Activated T-helper 1 cell treated with anti-CD3 and anti-CD28 coated beads, Interleukin-12 subunit alpha, Interleukin-12 subunit beta, Interleukin-2, Interleukin-4 antibody, amounts not matched to agents 30 ng/mL and 10 ng/mL and 1 ng/mL, durations not matched to agents 14 hours and 24 hours and 36 hours (primary cell): Measurements from ENCODE around the gene PLA2G4D. TPM values are rescaled to one million over a fixed set of nuclear protein-coding genes. Genes with fewer than 3 reads are reported as not detected.

Experiments used
- DNase-seq: peaks from one replicate; pipeline ENCODE4 v3.0.0; 2021; ENCODE audit warnings: low spot score
- H3K27ac Mint-ChIP-seq: one replicate; pipeline ENCODE4 v1.8.0; 2021; ENCODE audit warnings: mild to moderate bottlenecking, mixed read lengths
- H3K27me3 Mint-ChIP-seq: one replicate; pipeline ENCODE4 v1.8.0; 2022; ENCODE audit warnings: mild to moderate bottlenecking, moderate library complexity, mixed read lengths; ENCODE audit not compliant: insufficient read depth
- H3K36me3 Mint-ChIP-seq: one replicate; pipeline ENCODE4 v1.8.0; 2021; ENCODE audit warnings: low read depth, mixed read lengths
- H3K4me1 Mint-ChIP-seq: one replicate; pipeline ENCODE4 v1.8.0; 2021; ENCODE audit warnings: low read depth, mixed read lengths
- H3K4me3 Mint-ChIP-seq: one replicate; pipeline ENCODE4 v1.8.0; 2021; ENCODE audit warnings: mild to moderate bottlenecking, moderate library complexity, mixed read lengths
- H3K9me3 Mint-ChIP-seq: one replicate; pipeline ENCODE4 v1.8.0; 2021; ENCODE audit warnings: mixed read lengths
- intact Hi-C: fragments of 100-400 bp; cut with micrococcal nuclease; formaldehyde crosslinking; loops from one replicate; pipeline ENCODE4 v1.15.1; 2024
- total RNA-seq: library from RNA; stranded (reverse); gene quantifications from 2 replicates; pipeline ENCODE4 v1.2.3, GENCODE V29; 2022

PLA2G4D gene
- total RNA-seq, 1 donor from 2014 or later = not detected

GRCh38 chr15:42042602-42043400, 51.6 kb downstream of the PLA2G4D start:
- H3K4me3 Mint-ChIP-seq = no peak overlapping the region
- no peak for DNase-seq
- no peak overlapping the region for H3K27ac Mint-ChIP-seq
- H3K27me3 Mint-ChIP-seq = peaks cover 17% of the 10 kb centered on the region
- H3K36me3 Mint-ChIP-seq = no peaks in the 10 kb centered on the region
- H3K9me3 Mint-ChIP-seq = no peaks in the 10 kb centered on the region
- intact Hi-C loops = no loop called here
- H3K4me1 Mint-ChIP-seq = peaks cover 21% of the 10 kb centered on the region

GRCh38 chr15:42038401-42038800, 56.0 kb downstream of the PLA2G4D start:
- no peak for DNase-seq
- Mint-ChIP-seq H3K4me3 (no peak overlapping the region), H3K9me3 (no peaks in the 10 kb centered on the region), H3K4me1 (peaks cover 12% of the 10 kb centered on the region), H3K27ac (no peak overlapping the region), H3K36me3 (no peaks in the 10 kb centered on the region), H3K27me3 (peaks cover 8% of the 10 kb centered on the region)
- intact Hi-C loops = no loop called here

- intact Hi-C loops = no loop called here
- Mint-ChIP-seq H3K36me3 (no peaks in the 10 kb centered on the region), H3K4me3 (no peak overlapping the region), H3K27ac (no peak overlapping the region), H3K27me3 (peaks cover 8% of the 10 kb centered on the region), H3K9me3 (no peaks in the 10 kb centered on the region), H3K4me1 (peaks cover 18% of the 10 kb centered on the region)
- no peak for DNase-seq
Measured at GRCh38 chr15:42037656-42038055, 56.7 kb downstream of the PLA2G4D start.

GRCh38 chr15:42036966-42037365, 57.4 kb downstream of the PLA2G4D start:
- H3K9me3 Mint-ChIP-seq = peaks cover 1% of the 10 kb centered on the region
- intact Hi-C loops = no loop called here
- H3K4me3 Mint-ChIP-seq = no peak overlapping the region

GRCh38 chr15:42036112-42036905, 58.1 kb downstream of the PLA2G4D start:
- peaks cover 19% of the 10 kb centered on the region for H3K4me1 Mint-ChIP-seq
- peaks cover 6% of the 10 kb centered on the region for H3K27me3 Mint-ChIP-seq
- H3K4me3 Mint-ChIP-seq = no peak overlapping the region
- H3K9me3 Mint-ChIP-seq = peaks cover 4% of the 10 kb centered on the region
- DNase-seq = no peak
- H3K36me3 Mint-ChIP-seq = no peaks in the 10 kb centered on the region
- no peak overlapping the region for H3K27ac Mint-ChIP-seq
- intact Hi-C loops = no loop called here

More at GRCh38 chr15:42036966-42037365, 57.4 kb downstream of the PLA2G4D start:
- Mint-ChIP-seq H3K4me1 (peaks cover 19% of the 10 kb centered on the region), H3K27ac (no peak overlapping the region), H3K27me3 (peaks cover 8% of the 10 kb centered on the region), H3K36me3 (no peaks in the 10 kb centered on the region)
- DNase-seq = no peak

- H3K9me3 Mint-ChIP-seq = peaks cover 4% of the 10 kb centered on the region
- peaks cover 19% of the 10 kb centered on the region for H3K4me1 Mint-ChIP-seq
- DNase-seq = no peak
- H3K4me3 Mint-ChIP-seq = no peak overlapping the region
- H3K27ac Mint-ChIP-seq = peak overlapping the region; percentile 56
- H3K27me3 Mint-ChIP-seq = peaks cover 5% of the 10 kb centered on the region
- H3K36me3 Mint-ChIP-seq = no peaks in the 10 kb centered on the region
- intact Hi-C loops = no loop called here
Measured at GRCh38 chr15:42035435-42035761, 59.0 kb downstream of the PLA2G4D start.

- Mint-ChIP-seq H3K4me1 (peaks cover 19% of the 10 kb centered on the region), H3K36me3 (no peaks in the 10 kb centered on the region), H3K27ac (peak overlapping the region; percentile 56), H3K9me3 (peaks cover 4% of the 10 kb centered on the region), H3K27me3 (no peaks in the 10 kb centered on the region), H3K4me3 (no peak overlapping the region)
- no peak for DNase-seq
- intact Hi-C loops = no loop called here
Measured at GRCh38 chr15:42034628-42035434, 59.5 kb downstream of the PLA2G4D start.

- Mint-ChIP-seq H3K4me3 (no peak overlapping the region), H3K27me3 (peaks cover 3% of the 10 kb centered on the region), H3K4me1 (peaks cover 19% of the 10 kb centered on the region), H3K36me3 (no peaks in the 10 kb centered on the region), H3K9me3 (peaks cover 4% of the 10 kb centered on the region), H3K27ac (no peak overlapping the region)
- intact Hi-C loops = no loop called here
- no peak for DNase-seq
Measured at GRCh38 chr15:42033214-42033873, 61.0 kb downstream of the PLA2G4D start.

GRCh38 chr15:42032376-42033213, 61.8 kb downstream of the PLA2G4D start:
- peaks cover 3% of the 10 kb centered on the region for H3K27me3 Mint-ChIP-seq
- no peak overlapping the region for H3K4me3 Mint-ChIP-seq

GRCh38 chr15:42031198-42031915, 63.0 kb downstream of the PLA2G4D start:
- Mint-ChIP-seq H3K4me3 (no peak overlapping the region), H3K27ac (no peak overlapping the region), H3K36me3 (no peaks in the 10 kb centered on the region), H3K4me1 (peaks cover 19% of the 10 kb centered on the region), H3K27me3 (peaks cover 8% of the 10 kb centered on the region), H3K9me3 (peaks cover 4% of the 10 kb centered on the region)
- intact Hi-C loops = no loop called here
- no peak for DNase-seq

More at GRCh38 chr15:42032376-42033213, 61.8 kb downstream of the PLA2G4D start:
- no peak for DNase-seq
- Mint-ChIP-seq H3K9me3 (peaks cover 4% of the 10 kb centered on the region), H3K27ac (peak overlapping the region; percentile 0), H3K4me1 (peaks cover 19% of the 10 kb centered on the region), H3K36me3 (no peaks in the 10 kb centered on the region)
- intact Hi-C loops = no loop called here

GRCh38 chr15:42027521-42027920, 66.8 kb downstream of the PLA2G4D start:
- Mint-ChIP-seq H3K4me1 (peaks cover under 1% of the 10 kb centered on the region), H3K36me3 (no peaks in the 10 kb centered on the region), H3K9me3 (peaks cover 4% of the 10 kb centered on the region), H3K27me3 (peaks cover 14% of the 10 kb centered on the region), H3K27ac (no peak overlapping the region), H3K4me3 (no peak overlapping the region)
- DNase-seq = no peak
- intact Hi-C loops = no loop called here
